Esophagus muscularis mucosa (tissue), 4 donors: ENCODE data around the gene ACSL4. TPM values are rescaled to one million over a fixed set of nuclear protein-coding genes. Genes with fewer than 3 reads are reported as not detected.

Experiments used
- DNase-seq: peaks from one replicate; pipeline ENCODE4 v3.0.0-alpha.2; 2017; ENCODE audit errors: extremely low spot score
- H3K27ac ChIP-seq, 4 donors: fragments of 200-600 bp; sonication (generic); replicated peaks in 1 of 4; 1 replicate in 3 of 4; 2 replicates in 1 of 4; pipeline ENCODE4 v1.5.1; 2016 to 2019; ENCODE audit warnings: mild to moderate bottlenecking in 1 of 4
- H3K27me3 ChIP-seq, 4 donors: fragments of 200-600 bp; sonication (generic); one replicate each; pipeline versions ENCODE4 v1.5.1 to v1.6.0; 2016 to 2019
- H3K36me3 ChIP-seq, 4 donors: fragments of 200-600 bp; sonication (generic); one replicate each; pipeline ENCODE4 v1.5.1; 2016 to 2019
- H3K4me1 ChIP-seq, 4 donors: fragments of 200-600 bp; sonication (generic); one replicate each; pipeline ENCODE4 v1.5.1; 2016 to 2019
- H3K4me3 ChIP-seq, 4 donors: fragments of 200-600 bp; sonication (generic); 1 replicate in 2 of 4; 2 replicates in 2 of 4; pipeline ENCODE4 v1.5.1; 2016 to 2019; ENCODE audit warnings: mild to moderate bottlenecking in 4 of 4, moderate library complexity in 1 of 4
- H3K9me3 ChIP-seq, 4 donors: fragments of 200-600 bp; sonication (generic); 1 replicate in 3 of 4; 2 replicates in 1 of 4; pipeline ENCODE4 v1.5.1; 2016 to 2019
- EP300 ChIP-seq: sonication (generic); formaldehyde crosslinking; IDR thresholded peaks from one replicate; pipeline ENCODE4 v1.6.1; 2017; ENCODE audit warnings: antibody characterized with exemption
- POLR2A ChIP-seq: fragments of 450-650 bp; IDR thresholded peaks from one replicate; pipeline ENCODE4 v1.6.1; 2017; ENCODE audit warnings: antibody characterized with exemption, moderate library complexity, mild to moderate bottlenecking, low read depth
- POLR2AphosphoS5 ChIP-seq, 2 donors: sonication (generic); formaldehyde crosslinking; IDR thresholded peaks; one replicate each; pipeline ENCODE4 v1.6.1; 2017; ENCODE audit warnings: antibody characterized with exemption in 2 of 2
- WGBS: methylation state at CpG from one replicate; pipeline ENCODE4 v1.1.5; 2018; 5-methylcytosine and 5-hydroxymethylcytosine counted together
- intact Hi-C: fragments of 100-400 bp; cut with DNase I; formaldehyde crosslinking; loops from one replicate; pipeline ENCODE4 v1.15.1; 2023
- total RNA-seq, 4 donors: library from RNA; depleted of rRNA; stranded (reverse); fragments of >200 nt; gene quantifications; one replicate each; pipeline versions ENCODE4 v1.1.0 to v1.2.1, GENCODE V29; 2016
- TF ChIP-seq, protein P1 (sequence below), 3 experiments: fragments of 200-600 bp in 2 of 3; fragments of 450-650 bp in 1 of 3; sonication (generic) in 2 of 3; IDR thresholded peaks; one replicate each; pipeline ENCODE4 v1.5.1; 2017 to 2019; ENCODE audit warnings: antibody characterized with exemption in 3 of 3, mild to moderate bottlenecking in 2 of 3, moderate library complexity in 1 of 3

ACSL4 gene
- total RNA-seq, 4 donors from 2014 or later, result 34.9 to 61.5 (median 47.9) TPM

DNA sequence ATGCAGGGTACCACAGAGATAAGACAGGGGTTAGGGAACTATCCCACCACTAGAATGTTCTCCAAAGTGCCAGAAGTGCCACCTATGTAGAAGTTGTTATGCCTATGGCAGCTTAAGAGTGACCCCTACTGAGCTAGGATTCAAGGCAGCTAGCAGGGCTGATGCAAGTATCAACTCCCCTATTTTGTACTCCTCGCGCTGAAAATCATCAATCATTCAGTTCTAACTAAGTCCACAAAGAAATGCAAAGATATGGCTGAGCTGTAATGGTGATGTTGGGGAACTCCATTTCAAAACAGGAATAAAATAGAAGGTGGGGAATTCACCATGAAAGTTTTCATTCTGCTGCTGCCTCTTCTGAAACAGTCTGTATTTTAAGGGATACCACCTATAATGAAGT is 13.8 kb downstream of the ACSL4 start:
- Histone ChIP-seq H3K4me3 (no peak overlapping the region), H3K9me3 (no peaks in the 10 kb centered on the region), H3K27me3 (no peaks in the 10 kb centered on the region), H3K36me3 (no peaks in the 10 kb centered on the region), H3K4me1 (peaks cover 10 to 22% (median 15%) of the 10 kb centered on the region in 4 donors), H3K27ac (no peak overlapping the region)
- DNase-seq, result no peak
- WGBS, result 92% methylated on average over 2 of the region's 2 CpGs
- intact Hi-C loops, result no loop called here
- TF ChIP-seq, protein P1, sequence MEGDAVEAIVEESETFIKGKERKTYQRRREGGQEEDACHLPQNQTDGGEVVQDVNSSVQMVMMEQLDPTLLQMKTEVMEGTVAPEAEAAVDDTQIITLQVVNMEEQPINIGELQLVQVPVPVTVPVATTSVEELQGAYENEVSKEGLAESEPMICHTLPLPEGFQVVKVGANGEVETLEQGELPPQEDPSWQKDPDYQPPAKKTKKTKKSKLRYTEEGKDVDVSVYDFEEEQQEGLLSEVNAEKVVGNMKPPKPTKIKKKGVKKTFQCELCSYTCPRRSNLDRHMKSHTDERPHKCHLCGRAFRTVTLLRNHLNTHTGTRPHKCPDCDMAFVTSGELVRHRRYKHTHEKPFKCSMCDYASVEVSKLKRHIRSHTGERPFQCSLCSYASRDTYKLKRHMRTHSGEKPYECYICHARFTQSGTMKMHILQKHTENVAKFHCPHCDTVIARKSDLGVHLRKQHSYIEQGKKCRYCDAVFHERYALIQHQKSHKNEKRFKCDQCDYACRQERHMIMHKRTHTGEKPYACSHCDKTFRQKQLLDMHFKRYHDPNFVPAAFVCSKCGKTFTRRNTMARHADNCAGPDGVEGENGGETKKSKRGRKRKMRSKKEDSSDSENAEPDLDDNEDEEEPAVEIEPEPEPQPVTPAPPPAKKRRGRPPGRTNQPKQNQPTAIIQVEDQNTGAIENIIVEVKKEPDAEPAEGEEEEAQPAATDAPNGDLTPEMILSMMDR (IDR thresholded peaks at IDR 0.05), result no peak
- TF ChIP-seq EP300 (no peak), POLR2A (no peak), POLR2AphosphoS5 (IDR thresholded peaks at IDR 0.05) (no peak)

DNA sequence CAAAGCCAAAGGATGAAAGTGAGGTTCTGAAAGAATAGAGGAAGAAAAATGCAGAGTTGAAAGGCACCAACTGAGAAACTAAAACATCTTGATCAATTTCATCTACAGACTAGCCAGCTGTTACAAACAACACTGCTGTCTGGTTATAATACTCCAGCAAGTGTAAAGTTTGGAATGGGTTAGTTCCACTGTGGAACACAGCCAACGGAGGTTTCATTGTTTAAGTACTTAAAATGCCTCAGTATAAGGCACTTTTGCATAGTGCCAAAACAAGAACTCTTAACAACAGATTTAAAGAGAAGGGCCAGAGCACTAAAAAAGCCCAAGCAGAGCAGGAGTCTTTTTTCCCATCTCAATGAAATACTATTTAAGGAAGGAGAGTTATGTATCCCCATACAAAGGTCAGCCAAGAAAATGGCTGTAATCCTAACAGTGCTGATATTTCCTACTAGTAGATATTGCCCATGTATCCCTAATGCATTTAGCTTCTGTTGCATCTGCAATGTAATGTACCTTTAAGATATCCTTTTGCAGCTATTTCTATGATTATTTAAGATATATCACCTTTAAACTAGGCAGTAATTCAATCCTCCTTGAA is 16.5 kb downstream of the ACSL4 start:
- no peaks in the 10 kb centered on the region for H3K36me3 ChIP-seq
- intact Hi-C loops, result no loop called here
- peaks cover 10 to 29% (median 17%) of the 10 kb centered on the region in 4 donors for H3K4me1 ChIP-seq
- TF ChIP-seq, protein P1 (IDR thresholded peaks at IDR 0.05), result no peak
- no peak for TF ChIP-seq POLR2AphosphoS5 (IDR thresholded peaks at IDR 0.05)
- no peak for TF ChIP-seq POLR2A
- TF ChIP-seq EP300, result no peak
- no peak overlapping the region for H3K4me3 ChIP-seq
- WGBS, result 22% methylated on average over 1 of the region's 1 CpG
- H3K9me3 ChIP-seq, result no peaks in the 10 kb centered on the region
- no peak overlapping the region for H3K27ac ChIP-seq
- no peak for DNase-seq
- no peaks in the 10 kb centered on the region for H3K27me3 ChIP-seq

DNA sequence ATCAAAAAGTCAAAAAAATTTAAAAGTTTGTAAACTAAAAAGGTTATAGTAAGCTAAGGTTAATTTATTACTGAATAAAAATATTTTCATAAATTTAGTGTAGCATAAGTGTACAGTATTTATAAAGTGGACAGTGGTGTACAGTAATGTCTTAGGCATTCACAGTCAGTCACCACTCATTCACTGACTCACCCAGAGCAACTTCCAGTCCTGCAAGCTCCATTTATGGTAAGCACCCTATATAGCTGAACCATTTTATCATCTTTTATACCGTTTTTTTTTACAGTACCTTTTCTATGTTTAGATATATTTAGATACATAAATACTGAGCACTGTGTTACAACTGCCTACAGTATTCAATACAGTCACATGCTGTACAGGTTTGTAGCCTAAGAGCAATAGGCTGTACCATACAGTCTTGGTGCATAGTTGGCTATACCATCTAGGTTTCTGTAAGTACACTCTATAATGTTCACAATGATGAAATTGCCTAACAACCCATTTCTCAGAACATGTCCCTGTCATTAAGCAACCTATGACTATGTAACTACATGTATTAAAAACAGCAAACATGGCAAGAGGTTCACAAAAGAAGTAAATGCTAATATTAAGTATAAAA is 18.6 kb downstream of the ACSL4 start:
- H3K9me3 ChIP-seq, result no peaks in the 10 kb centered on the region
- no peaks in the 10 kb centered on the region for H3K36me3 ChIP-seq
- TF ChIP-seq EP300, result no peak
- no peak for TF ChIP-seq POLR2A
- TF ChIP-seq, protein P1 (IDR thresholded peaks at IDR 0.05), result no peak
- TF ChIP-seq POLR2AphosphoS5 (IDR thresholded peaks at IDR 0.05), result no peak
- no peaks in the 10 kb centered on the region for H3K27me3 ChIP-seq
- no peak overlapping the region for H3K27ac ChIP-seq
- WGBS, result 27% methylated on average over 1 of the region's 1 CpG
- no peak for DNase-seq
- no peak overlapping the region for H3K4me3 ChIP-seq
- H3K4me1 ChIP-seq, result peaks cover 12 to 36% (median 18%) of the 10 kb centered on the region in 4 donors
- intact Hi-C loops, result loop anchor here (5.0 kb wide), 1 partner anchor 143 kb away; no protein-coding TSS in a partner anchor

DNA sequence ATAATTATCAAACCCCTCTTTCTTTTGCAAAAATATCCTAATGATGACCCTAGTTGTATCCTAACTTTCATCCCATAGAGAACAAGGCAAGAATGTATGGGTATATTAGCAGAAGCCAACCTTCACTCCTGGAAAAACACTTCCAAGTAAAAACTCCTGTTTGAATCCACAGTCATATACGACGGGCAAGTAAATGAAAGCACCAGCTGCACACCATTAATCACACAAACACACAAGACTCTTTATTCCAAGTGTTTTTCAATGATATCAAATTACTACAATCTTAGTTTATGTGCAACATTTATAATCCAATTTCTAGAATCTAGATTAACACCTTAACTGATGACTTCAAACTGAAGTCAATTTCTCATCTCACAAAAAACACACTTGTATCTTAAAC is 22.9 kb downstream of the ACSL4 start:
- peaks cover 2 to 34% (median 17%) of the 10 kb centered on the region in 4 donors for H3K4me1 ChIP-seq
- TF ChIP-seq, protein P1 (IDR thresholded peaks at IDR 0.05), result no peak
- TF ChIP-seq POLR2AphosphoS5 (IDR thresholded peaks at IDR 0.05), result no peak
- no peak for TF ChIP-seq EP300
- no peak for TF ChIP-seq POLR2A
- WGBS, result 74% methylated on average over 2 of the region's 2 CpGs

More for the DNA sequence above, 22.9 kb downstream of the ACSL4 start:
- Histone ChIP-seq H3K36me3 (no peaks in the 10 kb centered on the region), H3K4me3 (no peak overlapping the region), H3K27me3 (no peaks in the 10 kb centered on the region), H3K27ac (no peak overlapping the region), H3K9me3 (no peaks in the 10 kb centered on the region)
- no peak for DNase-seq
- intact Hi-C loops, result loop anchor here (5.0 kb wide), 1 partner anchor 147 kb away; no protein-coding TSS in a partner anchor
